GM19324 (cell line): Measurements from ENCODE around the gene KLK4.
"Not testable (repeated sequence)": the region's sequence is repeated elsewhere in the genome, so short reads cannot be mapped to it uniquely, and the experiment has no call there.

Experiments used
- ATAC-seq: cut with Tn5 transposase; IDR thresholded peaks from one replicate; pipeline ENCODE4 v1.9.1; 2021; ENCODE audit warnings: mild to moderate bottlenecking, moderate library complexity; ENCODE audit not compliant: unreplicated experiment, low FRiP score

The KLK4 gene

GRCh38 chr19:50916069-50916468, 4.9 kb upstream of the KLK4 start:
- ATAC-seq, result no peak

- no peak for ATAC-seq
Observed at GRCh38 chr19:50912727-50913716, 1.8 kb upstream of the KLK4 start.

- ATAC-seq, result no peak
Observed at GRCh38 chr19:50912102-50912599, 956 bp upstream of the KLK4 start.

- no peak for ATAC-seq
Observed at GRCh38 chr19:50910722-50911121, 473 bp downstream of the KLK4 start.

GRCh38 chr19:50909240-50910070, 1.7 kb downstream of the KLK4 start:
- no peak for ATAC-seq

- ATAC-seq, result no peak
Observed at GRCh38 chr19:50908336-50908735, 2.9 kb downstream of the KLK4 start.

GRCh38 chr19:50906217-50906616, 5.0 kb downstream of the KLK4 start:
- no peak for ATAC-seq

- ATAC-seq, result no peak
Observed at GRCh38 chr19:50902640-50903039, 8.6 kb downstream of the KLK4 start.

GRCh38 chr19:50899569-50899968, 11.6 kb downstream of the KLK4 start:
- ATAC-seq, result no peak

- no peak for ATAC-seq
Observed at GRCh38 chr19:50898018-50898417, 13.2 kb downstream of the KLK4 start.

- ATAC-seq, result peak; percentile 11
Observed at GRCh38 chr19:50897612-50898011, 13.6 kb downstream of the KLK4 start.

GRCh38 chr19:50897191-50897607, 14.0 kb downstream of the KLK4 start:
- ATAC-seq, result peak; percentile 11

GRCh38 chr19:50896591-50897190, 14.5 kb downstream of the KLK4 start:
- ATAC-seq, result peak; percentile 80

GRCh38 chr19:50896089-50896590, 15.1 kb downstream of the KLK4 start:
- ATAC-seq, result not testable (repeated sequence)

- no peak for ATAC-seq
Observed at GRCh38 chr19:50894478-50895356, 16.5 kb downstream of the KLK4 start.

GRCh38 chr19:50893047-50893736, 18.0 kb downstream of the KLK4 start:
- no peak for ATAC-seq

- no peak for ATAC-seq
Observed at GRCh38 chr19:50891253-50891625, 20.0 kb downstream of the KLK4 start.

- ATAC-seq, result no peak
Observed at GRCh38 chr19:50890422-50891252, 20.6 kb downstream of the KLK4 start.
